OCI-LY3 (cell line): Measurements from ENCODE around the gene TMEM178A.

ENCODE experiments used
- H2AFZ ChIP-seq: fragments of 200-600, 300-600 bp; shearing (Covaris generic); 2 replicates; pipeline ENCODE4 v1.6.0; 2014; ENCODE audit warnings: antibody characterized with exemption, low read depth, low read length
- H3K27ac ChIP-seq: fragments of 200-600, 300-600 bp; sonication (generic); 2 replicates; pipeline ENCODE4 v1.5.1; 2014; ENCODE audit warnings: mild to moderate bottlenecking, low read length, moderate library complexity, mixed read lengths
- H3K27me3 ChIP-seq: fragments of 200-600, 300-600 bp; sonication (generic); 2 replicates; pipeline ENCODE4 v1.6.1; 2014; ENCODE audit warnings: low read depth, low read length, mixed read lengths
- H3K36me3 ChIP-seq: fragments of 200-600, 300-600 bp; sonication (generic); replicated peaks from 2 replicates; pipeline ENCODE3; 2014; ENCODE audit warnings: low read depth, low read length, mixed read lengths
- H3K4me1 ChIP-seq: fragments of 300-600, 200-600 bp; sonication (generic); 2 replicates; pipeline ENCODE4 v1.6.1; 2014; ENCODE audit warnings: low read length, mixed read lengths
- H3K4me2 ChIP-seq: fragments of 200-600, 300-600 bp; sonication (generic); 2 replicates; pipeline ENCODE4 v1.6.1; 2014; ENCODE audit warnings: low read length, mixed read lengths
- H3K4me3 ChIP-seq: fragments of 300-600, 200-600 bp; sonication (generic); 2 replicates; pipeline ENCODE4 v1.5.1; 2014; ENCODE audit warnings: antibody characterized with exemption, mild to moderate bottlenecking, low read length, moderate library complexity
- H3K79me2 ChIP-seq: fragments of 300-600, 200-600 bp; shearing (Covaris generic); 2 replicates; pipeline ENCODE4 v1.6.1; 2014; ENCODE audit warnings: mild to moderate bottlenecking, low read length, mixed read lengths
- H3K9ac ChIP-seq: fragments of 300-600, 200-600 bp; shearing (Covaris generic); 2 replicates; pipeline ENCODE4 v1.6.0; 2014; ENCODE audit warnings: mild to moderate bottlenecking, low read length, moderate library complexity
- H3K9me3 ChIP-seq: fragments of 200-600, 300-600 bp; shearing (Covaris generic); 2 replicates; pipeline ENCODE4 v1.6.1; 2014; ENCODE audit warnings: low read length, mixed read lengths; ENCODE audit not compliant: insufficient read depth
- H4K20me1 ChIP-seq: fragments of 200-600, 300-600 bp; sonication (generic); 2 replicates; pipeline ENCODE4 v1.6.1; 2016; ENCODE audit warnings: low read length, mixed read lengths; ENCODE audit not compliant: insufficient read depth
- EZH2phosphoT487 ChIP-seq: fragments of 200-600 bp; shearing (Covaris generic); IDR thresholded peaks from 2 replicates; pipeline ENCODE4 v1.6.1; 2018; ENCODE audit warnings: antibody characterized with exemption, mixed run types, low read depth
- TF ChIP-seq, protein P1 (sequence below): fragments of 200-600, 300-600 bp; sonication (generic); IDR thresholded peaks from 2 replicates; pipeline ENCODE4 v1.5.1; 2014; ENCODE audit warnings: antibody characterized with exemption, low read length, low read depth

Gene TMEM178A

GRCh38 chr2:39717067-39717466, 51.4 kb downstream of the TMEM178A start:
- H3K79me2 ChIP-seq: no peaks in the 10 kb centered on the region
- TF ChIP-seq, protein P1, sequence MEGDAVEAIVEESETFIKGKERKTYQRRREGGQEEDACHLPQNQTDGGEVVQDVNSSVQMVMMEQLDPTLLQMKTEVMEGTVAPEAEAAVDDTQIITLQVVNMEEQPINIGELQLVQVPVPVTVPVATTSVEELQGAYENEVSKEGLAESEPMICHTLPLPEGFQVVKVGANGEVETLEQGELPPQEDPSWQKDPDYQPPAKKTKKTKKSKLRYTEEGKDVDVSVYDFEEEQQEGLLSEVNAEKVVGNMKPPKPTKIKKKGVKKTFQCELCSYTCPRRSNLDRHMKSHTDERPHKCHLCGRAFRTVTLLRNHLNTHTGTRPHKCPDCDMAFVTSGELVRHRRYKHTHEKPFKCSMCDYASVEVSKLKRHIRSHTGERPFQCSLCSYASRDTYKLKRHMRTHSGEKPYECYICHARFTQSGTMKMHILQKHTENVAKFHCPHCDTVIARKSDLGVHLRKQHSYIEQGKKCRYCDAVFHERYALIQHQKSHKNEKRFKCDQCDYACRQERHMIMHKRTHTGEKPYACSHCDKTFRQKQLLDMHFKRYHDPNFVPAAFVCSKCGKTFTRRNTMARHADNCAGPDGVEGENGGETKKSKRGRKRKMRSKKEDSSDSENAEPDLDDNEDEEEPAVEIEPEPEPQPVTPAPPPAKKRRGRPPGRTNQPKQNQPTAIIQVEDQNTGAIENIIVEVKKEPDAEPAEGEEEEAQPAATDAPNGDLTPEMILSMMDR: no peak
- TF ChIP-seq EZH2phosphoT487: no peak
- H4K20me1 ChIP-seq: no peaks in the 10 kb centered on the region
- H3K9me3 ChIP-seq: no peaks in the 10 kb centered on the region
- H3K4me2 ChIP-seq: no peak overlapping the region
- no peak overlapping the region for H3K27ac ChIP-seq
- H2AFZ ChIP-seq: no peak overlapping the region
- no peaks in the 10 kb centered on the region for H3K4me1 ChIP-seq
- peaks cover 27% of the 10 kb centered on the region for H3K27me3 ChIP-seq
- H3K4me3 ChIP-seq: no peak overlapping the region
- no peaks in the 10 kb centered on the region for H3K36me3 ChIP-seq
- H3K9ac ChIP-seq: no peak overlapping the region

DNA sequence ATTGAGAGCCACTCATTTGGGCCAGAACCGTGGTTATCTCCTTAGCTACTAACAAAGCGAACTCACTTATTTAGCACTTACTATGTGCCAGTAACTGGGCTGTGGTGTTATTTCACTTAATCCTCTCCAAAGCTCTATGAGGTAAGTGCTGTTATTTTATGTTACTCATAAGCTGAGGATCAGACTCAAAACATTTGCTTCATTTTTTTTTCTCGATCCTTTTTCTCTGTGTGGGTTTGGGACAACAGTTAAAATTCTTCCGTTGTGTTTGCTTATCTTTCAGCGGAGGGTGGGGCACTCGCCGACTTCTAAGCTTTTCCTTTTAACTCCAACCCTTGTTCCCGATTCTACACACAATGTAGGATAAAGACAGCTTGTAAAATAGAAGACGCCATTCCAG, 52.8 kb downstream of the TMEM178A start:
- Histone ChIP-seq H3K9me3 (no peaks in the 10 kb centered on the region), H2AFZ (no peak overlapping the region), H3K4me2 (no peak overlapping the region), H3K27me3 (peaks cover 28% of the 10 kb centered on the region), H3K4me1 (no peaks in the 10 kb centered on the region), H3K79me2 (no peaks in the 10 kb centered on the region), H4K20me1 (no peaks in the 10 kb centered on the region), H3K4me3 (no peak overlapping the region), H3K36me3 (no peaks in the 10 kb centered on the region), H3K27ac (no peak overlapping the region), H3K9ac (no peak overlapping the region)
- TF ChIP-seq, protein P1: no peak
- TF ChIP-seq EZH2phosphoT487: no peak

DNA sequence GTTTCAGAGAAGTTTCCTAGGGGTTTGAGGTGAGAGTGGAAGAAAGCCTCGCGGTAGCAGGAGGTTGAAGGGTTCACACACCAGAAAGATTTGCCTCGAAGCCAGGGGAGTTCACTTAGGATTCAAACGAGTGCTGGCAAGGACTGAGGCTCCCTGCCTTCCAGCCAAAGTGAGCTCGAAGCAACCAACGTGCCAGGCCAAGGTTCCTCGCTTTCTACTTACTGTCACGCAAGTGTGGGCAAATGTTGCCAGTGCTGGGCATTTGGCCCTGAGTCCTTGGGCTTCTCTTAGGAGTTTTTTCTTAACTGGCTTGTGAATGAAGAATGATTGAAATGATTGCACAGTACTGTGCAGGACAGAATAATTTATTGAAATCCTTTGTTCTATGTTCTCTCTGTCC, 53.6 kb downstream of the TMEM178A start:
- no peaks in the 10 kb centered on the region for H4K20me1 ChIP-seq
- no peak overlapping the region for H2AFZ ChIP-seq
- peaks cover 27% of the 10 kb centered on the region for H3K27me3 ChIP-seq
- H3K9me3 ChIP-seq: no peaks in the 10 kb centered on the region
- H3K9ac ChIP-seq: no peak overlapping the region
- H3K36me3 ChIP-seq: no peaks in the 10 kb centered on the region
- H3K4me1 ChIP-seq: no peaks in the 10 kb centered on the region
- H3K27ac ChIP-seq: no peak overlapping the region
- H3K4me2 ChIP-seq: no peak overlapping the region
- TF ChIP-seq, protein P1: no peak
- no peak for TF ChIP-seq EZH2phosphoT487
- H3K4me3 ChIP-seq: no peak overlapping the region
- H3K79me2 ChIP-seq: no peaks in the 10 kb centered on the region

GRCh38 chr2:39720970-39721369, 55.3 kb downstream of the TMEM178A start:
- TF ChIP-seq, protein P1: no peak
- no peak for TF ChIP-seq EZH2phosphoT487
- H3K27me3 ChIP-seq: peaks cover 17% of the 10 kb centered on the region
- H3K4me1 ChIP-seq: no peaks in the 10 kb centered on the region
- H3K79me2 ChIP-seq: no peaks in the 10 kb centered on the region
- no peak overlapping the region for H2AFZ ChIP-seq
- H3K9ac ChIP-seq: no peak overlapping the region
- H3K4me2 ChIP-seq: no peak overlapping the region
- no peaks in the 10 kb centered on the region for H3K36me3 ChIP-seq
- no peaks in the 10 kb centered on the region for H4K20me1 ChIP-seq
- H3K27ac ChIP-seq: no peak overlapping the region
- H3K4me3 ChIP-seq: no peak overlapping the region
- no peaks in the 10 kb centered on the region for H3K9me3 ChIP-seq
